ENCODE results near the gene UBR3. TPM values are rescaled to one million over a fixed set of nuclear protein-coding genes. Genes with fewer than 3 reads are reported as not detected.

The UBR3 gene
- total and polyA plus RNA-seq, 8 donors, result 4.8 to 151 (median 37.3) TPM

- no peak for DNase-seq
- Histone ChIP-seq H3K4me1 (no peaks in the 10 kb centered on the region), H3K27me3 (no peaks in the 10 kb centered on the region), H3K4me3 (no peak overlapping the region), H3K36me3 (no peaks in the 10 kb centered on the region), H3K9me3 (no peaks in the 10 kb centered on the region), H3K27ac (no peak overlapping the region)
- 96 to 100% (median 100%) methylated on average over 1 of the region's 1 CpG for WGBS, 5 donors
- intact Hi-C loops (cut with DNase I; ENCODE audit: low total_unique reads), result no loop called here
- TF ChIP-seq POLR2A (IDR thresholded peaks at IDR 0.05) (no peak), POLR2AphosphoS5 (IDR thresholded peaks at IDR 0.05) (no peak), EP300 (IDR thresholded peaks at IDR 0.05) (no peak)
- TF ChIP-seq, protein P1, sequence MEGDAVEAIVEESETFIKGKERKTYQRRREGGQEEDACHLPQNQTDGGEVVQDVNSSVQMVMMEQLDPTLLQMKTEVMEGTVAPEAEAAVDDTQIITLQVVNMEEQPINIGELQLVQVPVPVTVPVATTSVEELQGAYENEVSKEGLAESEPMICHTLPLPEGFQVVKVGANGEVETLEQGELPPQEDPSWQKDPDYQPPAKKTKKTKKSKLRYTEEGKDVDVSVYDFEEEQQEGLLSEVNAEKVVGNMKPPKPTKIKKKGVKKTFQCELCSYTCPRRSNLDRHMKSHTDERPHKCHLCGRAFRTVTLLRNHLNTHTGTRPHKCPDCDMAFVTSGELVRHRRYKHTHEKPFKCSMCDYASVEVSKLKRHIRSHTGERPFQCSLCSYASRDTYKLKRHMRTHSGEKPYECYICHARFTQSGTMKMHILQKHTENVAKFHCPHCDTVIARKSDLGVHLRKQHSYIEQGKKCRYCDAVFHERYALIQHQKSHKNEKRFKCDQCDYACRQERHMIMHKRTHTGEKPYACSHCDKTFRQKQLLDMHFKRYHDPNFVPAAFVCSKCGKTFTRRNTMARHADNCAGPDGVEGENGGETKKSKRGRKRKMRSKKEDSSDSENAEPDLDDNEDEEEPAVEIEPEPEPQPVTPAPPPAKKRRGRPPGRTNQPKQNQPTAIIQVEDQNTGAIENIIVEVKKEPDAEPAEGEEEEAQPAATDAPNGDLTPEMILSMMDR (IDR thresholded peaks at IDR 0.05), result no peak
Measured at GRCh38 chr2:169782513-169782912, 44.7 kb upstream of the UBR3 start.

GRCh38 chr2:169790581-169790980 is 36.7 kb upstream of the UBR3 start:
- Histone ChIP-seq H3K27ac (no peak overlapping the region), H3K36me3 (no peaks in the 10 kb centered on the region), H3K27me3 (no peaks in the 10 kb centered on the region), H3K9me3 (no peaks in the 10 kb centered on the region), H3K4me1 (peaks cover 0 to 8% (median 6%) of the 10 kb centered on the region in 4 donors), H3K4me3 (no peak overlapping the region)
- TF ChIP-seq EP300 (IDR thresholded peaks at IDR 0.05) (no peak), POLR2A (IDR thresholded peaks at IDR 0.05) (no peak), POLR2AphosphoS5 (IDR thresholded peaks at IDR 0.05) (no peak)
- TF ChIP-seq, protein P1 (IDR thresholded peaks at IDR 0.05), result no peak
- 80 to 90% (median 88%) methylated on average over 5 of the region's 5 CpGs for WGBS, 5 donors
- intact Hi-C loops (cut with DNase I; ENCODE audit: low total_unique reads), result no loop called here
- DNase-seq, result no peak

DNA sequence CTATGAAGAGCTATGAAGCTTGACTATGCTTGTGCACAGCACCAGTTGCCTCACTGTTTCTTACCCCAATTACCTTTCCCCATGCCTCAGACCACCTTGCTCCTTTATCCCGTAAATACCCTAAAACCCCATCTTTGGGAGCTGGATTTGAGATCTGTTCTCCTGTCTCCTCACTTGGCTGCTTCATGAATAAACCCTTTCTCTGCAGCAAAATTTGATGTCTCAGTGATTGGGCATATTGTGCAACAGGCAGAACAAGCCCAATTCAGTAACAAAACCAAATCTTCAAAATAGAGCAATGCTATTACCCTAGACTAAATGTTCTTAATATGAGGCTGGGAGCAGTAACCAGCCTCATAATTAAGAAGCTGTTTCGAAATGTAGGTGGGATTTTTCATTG is 32.1 kb upstream of the UBR3 start:
- intact Hi-C loops (cut with DNase I; ENCODE audit: low total_unique reads), result no loop called here
- Histone ChIP-seq H3K36me3 (no peaks in the 10 kb centered on the region), H3K4me1 (peaks cover 5 to 16% (median 11%) of the 10 kb centered on the region in 4 donors), H3K27me3 (no peaks in the 10 kb centered on the region), H3K27ac (no peak overlapping the region), H3K9me3 (no peaks in the 10 kb centered on the region), H3K4me3 (no peak overlapping the region)
- TF ChIP-seq EP300 (IDR thresholded peaks at IDR 0.05), result no peak
- no peak for TF ChIP-seq POLR2A (IDR thresholded peaks at IDR 0.05)
- TF ChIP-seq POLR2AphosphoS5 (IDR thresholded peaks at IDR 0.05), result no peak
- TF ChIP-seq, protein P1 (IDR thresholded peaks at IDR 0.05), result no peak
- DNase-seq, result no peak
- WGBS, 5 donors, result 63 to 94% (median 68%) methylated on average over 2 of the region's 2 CpGs

GRCh38 chr2:169796441-169796840 is 30.8 kb upstream of the UBR3 start:
- Histone ChIP-seq H3K9me3 (no peaks in the 10 kb centered on the region), H3K4me3 (no peak overlapping the region), H3K4me1 (peaks cover 8 to 26% (median 17%) of the 10 kb centered on the region in 4 donors), H3K27ac (no peak overlapping the region), H3K36me3 (peaks cover 0 to 7% (median 4%) of the 10 kb centered on the region in 4 donors), H3K27me3 (no peaks in the 10 kb centered on the region)
- peak; percentile 24 to 31 for DNase-seq
- TF ChIP-seq, protein P1 (IDR thresholded peaks at IDR 0.05), result no peak
- no peak for TF ChIP-seq EP300 (IDR thresholded peaks at IDR 0.05)
- TF ChIP-seq POLR2A (IDR thresholded peaks at IDR 0.05), result no peak
- TF ChIP-seq POLR2AphosphoS5 (IDR thresholded peaks at IDR 0.05), result no peak
- intact Hi-C loops (cut with DNase I; ENCODE audit: low total_unique reads), result no loop called here
- WGBS, 5 donors, result 65 to 77% (median 68%) methylated on average over 6 of the region's 6 CpGs
